Liver (tissue), 3 donors: ENCODE measurements around the gene SPATA13.

ENCODE experiments used
- ATF3 ChIP-seq: IDR thresholded peaks from 2 replicates; pipeline ENCODE4 v1.6.1; 2016; ENCODE audit warnings: antibody characterized with exemption
- CTCF ChIP-seq: fragments of 150-350 bp; IDR thresholded peaks from 2 replicates; pipeline ENCODE4 v1.5.1; 2017; ENCODE audit warnings: improper control_type of control experiment, low read depth, low read length; ENCODE audit not compliant: missing input control
- EGR1 ChIP-seq, 2 donors: IDR thresholded peaks; 2 replicates each; pipeline ENCODE4 v1.6.1; 2016 to 2018; ENCODE audit warnings: antibody characterized with exemption in 2 of 2, low read depth in 2 of 2
- FOXA1 ChIP-seq: IDR thresholded peaks from 2 replicates; pipeline ENCODE4 v1.6.1; 2016; ENCODE audit warnings: antibody characterized with exemption
- RAD21 ChIP-seq, 2 donors: IDR thresholded peaks; 2 replicates each; pipeline ENCODE4 v1.6.1; 2016; ENCODE audit warnings: antibody characterized with exemption in 2 of 2, mild to moderate bottlenecking in 2 of 2
- REST ChIP-seq: IDR thresholded peaks from 2 replicates; pipeline ENCODE4 v1.6.1; 2016; ENCODE audit warnings: antibody characterized with exemption, mild to moderate bottlenecking
- SP1 ChIP-seq: IDR thresholded peaks from 2 replicates; pipeline ENCODE4 v1.6.1; 2018; ENCODE audit warnings: antibody characterized with exemption, mild to moderate bottlenecking
- TAF1 ChIP-seq: conservative IDR thresholded peaks from 2 replicates; pipeline ENCODE4 v1.6.1; 2016; ENCODE audit warnings: antibody characterized with exemption, mild to moderate bottlenecking
- YY1 ChIP-seq: IDR thresholded peaks from 2 replicates; pipeline ENCODE4 v1.6.1; 2016; ENCODE audit warnings: antibody characterized with exemption, mild to moderate bottlenecking
- donor health status: healthy.
- donor health status: healthy.

GRCh38 chr13:24162604-24163003, 2.1 kb downstream of the SPATA13 start:
- no peak for TF ChIP-seq CTCF
- no peak for TF ChIP-seq ATF3
- no peak for TF ChIP-seq SP1
- no peak for TF ChIP-seq REST
- no peak for TF ChIP-seq YY1
- no peak for TF ChIP-seq FOXA1
- TF ChIP-seq EGR1 (IDR thresholded peaks at IDR 0.05; ENCODE audit: low read depth in 2 of 2), result no peak
- no peak for TF ChIP-seq TAF1
- no peak for TF ChIP-seq RAD21 (IDR thresholded peaks at IDR 0.05)
